ENCODE results near the gene MACROD2. TPM values are rescaled to one million over a fixed set of nuclear protein-coding genes. Genes with fewer than 3 reads are reported as not detected.

MACROD2 gene
- total and polyA plus RNA-seq, 9 donors: 3.7 to 25.5 (median 7.8) TPM

DNA sequence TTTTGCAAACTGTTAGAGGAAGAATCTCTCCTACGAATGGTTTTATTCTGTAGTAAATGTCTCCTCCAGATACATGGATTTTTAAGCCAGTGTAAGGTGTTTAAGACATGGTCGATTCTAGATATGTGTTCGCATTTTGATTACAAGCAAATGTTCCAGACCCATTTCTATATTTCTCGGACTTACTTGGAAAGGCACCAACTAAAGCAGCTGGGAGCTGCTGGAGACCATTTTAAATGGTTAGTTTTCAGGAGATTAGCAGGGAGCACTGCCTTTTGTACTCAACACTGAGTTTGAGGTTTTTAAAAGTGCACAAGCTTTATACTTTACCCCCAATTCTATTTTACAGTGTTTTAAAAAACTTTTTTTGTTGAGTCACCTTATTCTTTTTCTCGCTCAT, 1720.9 kb downstream of the MACROD2 start:
- Histone ChIP-seq H3K4me3 (no peak overlapping the region), H3K36me3 (no peaks in the 10 kb centered on the region), H3K9me3 (no peaks in the 10 kb centered on the region), H3K27me3 (no peaks in the 10 kb centered on the region), H3K27ac (no peak overlapping the region), H3K4me1 (ENCODE audit: insufficient read depth) (no peaks in the 10 kb centered on the region)
- TF ChIP-seq POLR2A (IDR thresholded peaks at IDR 0.05): no peak
- TF ChIP-seq EP300 (IDR thresholded peaks at IDR 0.05): no peak
- TF ChIP-seq, protein P1, sequence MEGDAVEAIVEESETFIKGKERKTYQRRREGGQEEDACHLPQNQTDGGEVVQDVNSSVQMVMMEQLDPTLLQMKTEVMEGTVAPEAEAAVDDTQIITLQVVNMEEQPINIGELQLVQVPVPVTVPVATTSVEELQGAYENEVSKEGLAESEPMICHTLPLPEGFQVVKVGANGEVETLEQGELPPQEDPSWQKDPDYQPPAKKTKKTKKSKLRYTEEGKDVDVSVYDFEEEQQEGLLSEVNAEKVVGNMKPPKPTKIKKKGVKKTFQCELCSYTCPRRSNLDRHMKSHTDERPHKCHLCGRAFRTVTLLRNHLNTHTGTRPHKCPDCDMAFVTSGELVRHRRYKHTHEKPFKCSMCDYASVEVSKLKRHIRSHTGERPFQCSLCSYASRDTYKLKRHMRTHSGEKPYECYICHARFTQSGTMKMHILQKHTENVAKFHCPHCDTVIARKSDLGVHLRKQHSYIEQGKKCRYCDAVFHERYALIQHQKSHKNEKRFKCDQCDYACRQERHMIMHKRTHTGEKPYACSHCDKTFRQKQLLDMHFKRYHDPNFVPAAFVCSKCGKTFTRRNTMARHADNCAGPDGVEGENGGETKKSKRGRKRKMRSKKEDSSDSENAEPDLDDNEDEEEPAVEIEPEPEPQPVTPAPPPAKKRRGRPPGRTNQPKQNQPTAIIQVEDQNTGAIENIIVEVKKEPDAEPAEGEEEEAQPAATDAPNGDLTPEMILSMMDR (IDR thresholded peaks at IDR 0.05): no peak
- no peak for DNase-seq
- intact Hi-C loops (cut with DNase I): no loop called here
- 12 to 28% (median 14%) methylated on average over 5 of the region's 5 CpGs for WGBS, 3 donors

DNA sequence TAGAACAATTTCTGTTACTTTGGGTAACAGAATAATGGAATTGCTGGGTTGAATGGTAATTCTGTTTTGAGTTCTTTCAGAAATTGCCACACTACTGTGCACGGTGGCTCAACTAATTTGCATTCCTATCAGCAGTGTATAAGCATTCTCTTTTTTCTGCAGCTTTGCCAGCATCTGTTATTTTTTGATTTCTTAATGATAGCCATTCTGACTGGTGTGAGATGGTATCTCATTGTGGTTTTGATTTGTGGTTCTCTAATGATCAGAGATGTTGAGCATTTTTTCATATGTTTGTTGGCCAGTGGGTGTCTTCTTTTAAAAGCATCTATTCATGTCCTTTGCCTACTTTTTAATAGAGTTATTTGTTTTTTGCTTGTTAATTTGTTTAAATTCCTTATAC, 1731.1 kb downstream of the MACROD2 start:
- no peak for TF ChIP-seq EP300 (IDR thresholded peaks at IDR 0.05)
- TF ChIP-seq, protein P1 (IDR thresholded peaks at IDR 0.05): no peak
- no peak for TF ChIP-seq POLR2A (IDR thresholded peaks at IDR 0.05)
- H3K9me3 ChIP-seq: no peaks in the 10 kb centered on the region
- H3K27ac ChIP-seq: no peak overlapping the region
- no peaks in the 10 kb centered on the region for H3K4me1 ChIP-seq (ENCODE audit: insufficient read depth)
- H3K36me3 ChIP-seq: no peaks in the 10 kb centered on the region
- intact Hi-C loops (cut with DNase I): no loop called here
- 94 to 100% (median 95%) methylated on average over 1 of the region's 1 CpG for whole genome bisulfite sequencing, 3 donors
- H3K27me3 ChIP-seq: no peaks in the 10 kb centered on the region
- no peak overlapping the region for H3K4me3 ChIP-seq
- no peak for DNase-seq

DNA sequence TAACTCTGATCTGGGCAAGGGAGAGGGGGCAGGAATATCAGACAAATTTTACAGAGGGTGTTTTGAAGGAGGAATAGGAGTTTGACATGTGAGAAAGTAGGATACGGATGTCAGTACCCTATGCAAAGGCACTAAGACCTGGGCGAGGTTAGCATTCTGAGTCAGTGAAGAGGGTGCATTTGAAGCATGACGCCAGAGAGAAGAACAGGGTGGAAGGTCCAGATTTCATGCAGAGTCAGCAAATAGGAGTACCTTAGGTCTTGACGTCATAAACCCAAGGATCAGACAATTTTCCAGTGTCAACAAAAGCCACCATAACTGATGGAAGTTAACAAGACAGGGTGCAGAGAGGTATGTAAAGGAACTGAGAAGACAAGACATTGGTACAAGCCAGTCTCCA, 1738.7 kb downstream of the MACROD2 start:
- 73 to 85% (median 73%) methylated on average over 4 of the region's 4 CpGs for WGBS, 3 donors
- intact Hi-C loops (cut with DNase I): no loop called here
- Histone ChIP-seq H3K27me3 (no peaks in the 10 kb centered on the region), H3K27ac (no peak overlapping the region), H3K4me3 (no peak overlapping the region), H3K36me3 (no peaks in the 10 kb centered on the region), H3K4me1 (ENCODE audit: insufficient read depth) (no peaks in the 10 kb centered on the region), H3K9me3 (no peaks in the 10 kb centered on the region)
- no peak for DNase-seq
- TF ChIP-seq POLR2A (IDR thresholded peaks at IDR 0.05) (no peak), EP300 (IDR thresholded peaks at IDR 0.05) (no peak)
- TF ChIP-seq, protein P1 (IDR thresholded peaks at IDR 0.05): no peak

DNA sequence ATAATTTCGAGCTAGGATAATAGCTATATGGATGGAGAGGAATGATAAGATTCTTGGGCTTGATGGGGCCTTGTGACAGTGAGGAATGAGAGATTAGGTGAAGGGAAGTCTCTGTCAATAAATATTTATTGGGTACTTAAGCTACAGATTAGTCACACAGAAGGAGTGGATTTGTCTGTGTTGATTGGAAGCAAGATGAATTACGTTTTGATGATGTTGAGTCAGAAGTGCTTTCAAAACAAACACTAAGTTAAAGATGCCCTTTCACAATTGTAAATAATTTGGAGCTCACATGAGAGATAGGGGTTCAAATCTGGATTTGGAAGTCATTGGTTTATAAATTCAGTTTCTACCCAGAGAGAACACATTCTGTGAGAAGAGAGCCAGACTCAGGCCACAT, 1743.7 kb downstream of the MACROD2 start:
- H3K9me3 ChIP-seq: no peaks in the 10 kb centered on the region
- 77 to 81% (median 78%) methylated on average over 2 of the region's 2 CpGs for WGBS, 3 donors
- intact Hi-C loops (cut with DNase I): no loop called here
- H3K4me1 ChIP-seq (ENCODE audit: insufficient read depth): no peaks in the 10 kb centered on the region
- no peaks in the 10 kb centered on the region for H3K36me3 ChIP-seq
- TF ChIP-seq POLR2A (IDR thresholded peaks at IDR 0.05) (no peak), EP300 (IDR thresholded peaks at IDR 0.05) (no peak)
- TF ChIP-seq, protein P1 (IDR thresholded peaks at IDR 0.05): no peak
- no peaks in the 10 kb centered on the region for H3K27me3 ChIP-seq
- no peak overlapping the region for H3K4me3 ChIP-seq
- no peak for DNase-seq
- no peak overlapping the region for H3K27ac ChIP-seq

All from ovary (tissue), 9 donors.